Measurements from ENCODE around the gene RIC1. TPM values are rescaled to one million over a fixed set of nuclear protein-coding genes. Genes with fewer than 3 reads are reported as not detected.

Gene RIC1
- total RNA-seq, 1 donor from 2014 or later = 40.7 TPM

DNA sequence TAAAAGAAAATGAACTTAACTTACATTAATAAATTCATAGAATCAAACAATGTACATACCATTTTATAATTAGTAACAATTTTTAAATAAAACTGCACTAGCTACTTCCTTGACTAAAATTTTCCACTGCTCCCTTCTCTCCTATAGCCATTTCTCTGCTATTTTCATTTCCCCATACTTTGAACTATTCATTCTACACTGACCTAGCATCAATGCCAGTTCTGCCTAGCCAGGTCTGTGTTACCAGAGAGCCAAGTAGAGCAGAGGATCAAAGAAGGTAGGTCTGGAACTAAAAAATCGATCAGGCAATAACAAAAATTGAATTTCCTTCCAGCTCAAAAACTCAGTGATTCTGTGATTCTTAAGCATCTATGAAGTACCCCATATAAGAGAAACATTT is 119.5 kb downstream of the RIC1 start:
- no peak for DNase-seq (ENCODE audit: low spot score)
- TF ChIP-seq, protein P1, sequence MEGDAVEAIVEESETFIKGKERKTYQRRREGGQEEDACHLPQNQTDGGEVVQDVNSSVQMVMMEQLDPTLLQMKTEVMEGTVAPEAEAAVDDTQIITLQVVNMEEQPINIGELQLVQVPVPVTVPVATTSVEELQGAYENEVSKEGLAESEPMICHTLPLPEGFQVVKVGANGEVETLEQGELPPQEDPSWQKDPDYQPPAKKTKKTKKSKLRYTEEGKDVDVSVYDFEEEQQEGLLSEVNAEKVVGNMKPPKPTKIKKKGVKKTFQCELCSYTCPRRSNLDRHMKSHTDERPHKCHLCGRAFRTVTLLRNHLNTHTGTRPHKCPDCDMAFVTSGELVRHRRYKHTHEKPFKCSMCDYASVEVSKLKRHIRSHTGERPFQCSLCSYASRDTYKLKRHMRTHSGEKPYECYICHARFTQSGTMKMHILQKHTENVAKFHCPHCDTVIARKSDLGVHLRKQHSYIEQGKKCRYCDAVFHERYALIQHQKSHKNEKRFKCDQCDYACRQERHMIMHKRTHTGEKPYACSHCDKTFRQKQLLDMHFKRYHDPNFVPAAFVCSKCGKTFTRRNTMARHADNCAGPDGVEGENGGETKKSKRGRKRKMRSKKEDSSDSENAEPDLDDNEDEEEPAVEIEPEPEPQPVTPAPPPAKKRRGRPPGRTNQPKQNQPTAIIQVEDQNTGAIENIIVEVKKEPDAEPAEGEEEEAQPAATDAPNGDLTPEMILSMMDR (IDR thresholded peaks at IDR 0.05) = no peak
- peaks cover 6% of the 10 kb centered on the region for H3K9me3 Mint-ChIP-seq (ENCODE audit: low read depth)
- no peaks in the 10 kb centered on the region for H3K4me1 Mint-ChIP-seq (ENCODE audit: low read depth)
- H3K4me3 Mint-ChIP-seq (ENCODE audit: unreplicated experiment) = no peak overlapping the region
- H3K27ac Mint-ChIP-seq (ENCODE audit: unreplicated experiment) = no peak overlapping the region
- no peaks in the 10 kb centered on the region for H3K27me3 Mint-ChIP-seq (ENCODE audit: low read depth)
- H3K36me3 Mint-ChIP-seq (ENCODE audit: low read depth) = peaks cover 25% of the 10 kb centered on the region

DNA sequence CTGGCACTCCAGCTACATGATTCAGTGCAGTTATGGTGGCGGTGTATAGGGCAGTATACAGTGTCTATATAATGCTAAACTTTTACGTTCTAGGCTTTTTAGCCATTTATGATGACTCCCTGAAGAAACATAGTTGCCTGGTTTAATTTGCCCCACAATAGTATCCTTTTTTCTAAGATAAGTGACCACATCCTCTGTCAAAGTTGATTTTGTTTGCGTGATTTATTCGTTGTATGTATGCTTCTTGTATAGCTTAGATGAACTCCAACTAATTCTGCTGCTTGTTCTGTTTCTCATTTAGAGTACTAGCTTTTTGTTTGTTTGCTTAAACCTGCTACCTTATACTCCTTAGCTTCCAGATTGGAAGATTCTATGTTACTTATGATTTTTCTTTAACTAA is 120.4 kb downstream of the RIC1 start:
- Mint-ChIP-seq H3K4me1 (ENCODE audit: low read depth) (no peaks in the 10 kb centered on the region), H3K4me3 (ENCODE audit: unreplicated experiment) (no peak overlapping the region), H3K27ac (ENCODE audit: unreplicated experiment) (no peak overlapping the region), H3K27me3 (ENCODE audit: low read depth) (no peaks in the 10 kb centered on the region), H3K36me3 (ENCODE audit: low read depth) (peaks cover 25% of the 10 kb centered on the region), H3K9me3 (ENCODE audit: low read depth) (peaks cover 6% of the 10 kb centered on the region)
- TF ChIP-seq, protein P1 (IDR thresholded peaks at IDR 0.05) = no peak
- DNase-seq (ENCODE audit: low spot score) = no peak

DNA sequence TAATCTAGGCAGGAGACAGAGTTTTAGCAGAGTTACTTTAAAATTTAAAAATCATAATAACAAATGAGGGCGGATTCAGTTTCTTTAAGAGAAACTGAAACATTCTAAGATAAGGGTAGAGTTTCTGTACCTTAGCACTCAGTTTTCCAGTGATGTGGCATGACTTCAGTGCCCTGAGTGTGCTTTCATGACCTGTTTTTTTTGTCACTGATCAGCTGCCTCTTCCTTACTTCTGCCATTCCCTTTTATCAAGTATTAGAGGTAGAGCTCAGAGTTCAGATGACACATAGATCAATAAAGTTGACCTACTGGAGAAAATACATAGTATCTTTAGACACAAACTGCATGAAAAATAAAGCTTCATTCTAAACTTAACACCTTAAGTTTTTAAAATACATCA is 121.7 kb downstream of the RIC1 start:
- no peak overlapping the region for H3K27ac Mint-ChIP-seq (ENCODE audit: unreplicated experiment)
- H3K27me3 Mint-ChIP-seq (ENCODE audit: low read depth) = no peaks in the 10 kb centered on the region
- DNase-seq (ENCODE audit: low spot score) = no peak
- TF ChIP-seq, protein P1 (IDR thresholded peaks at IDR 0.05) = no peak
- peaks cover 6% of the 10 kb centered on the region for H3K9me3 Mint-ChIP-seq (ENCODE audit: low read depth)
- H3K4me3 Mint-ChIP-seq (ENCODE audit: unreplicated experiment) = no peak overlapping the region
- H3K36me3 Mint-ChIP-seq (ENCODE audit: low read depth) = peaks cover 20% of the 10 kb centered on the region
- H3K4me1 Mint-ChIP-seq (ENCODE audit: low read depth) = no peaks in the 10 kb centered on the region

DNA sequence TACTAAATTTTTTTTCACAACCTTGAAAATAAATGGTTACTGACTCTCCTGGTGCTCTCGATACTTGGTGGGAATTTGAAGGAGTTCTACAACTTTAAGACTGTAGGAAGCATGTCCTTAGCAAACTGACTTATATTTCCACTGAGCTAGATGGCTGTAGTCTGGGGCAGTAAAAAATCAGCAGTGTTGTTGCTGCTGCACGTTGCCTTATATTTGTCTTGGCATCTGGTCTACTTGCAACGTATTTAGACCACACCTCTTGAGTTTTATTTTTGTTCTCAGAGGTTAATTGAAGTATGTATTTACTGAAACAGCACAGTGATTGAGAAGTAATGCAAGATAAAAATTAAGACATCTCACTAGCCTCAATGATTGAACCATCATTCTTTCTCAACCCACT is 127.7 kb downstream of the RIC1 start:
- H3K4me1 Mint-ChIP-seq (ENCODE audit: low read depth) = no peaks in the 10 kb centered on the region
- H3K36me3 Mint-ChIP-seq (ENCODE audit: low read depth) = peaks cover 29% of the 10 kb centered on the region
- TF ChIP-seq, protein P1 (IDR thresholded peaks at IDR 0.05) = no peak

DNA sequence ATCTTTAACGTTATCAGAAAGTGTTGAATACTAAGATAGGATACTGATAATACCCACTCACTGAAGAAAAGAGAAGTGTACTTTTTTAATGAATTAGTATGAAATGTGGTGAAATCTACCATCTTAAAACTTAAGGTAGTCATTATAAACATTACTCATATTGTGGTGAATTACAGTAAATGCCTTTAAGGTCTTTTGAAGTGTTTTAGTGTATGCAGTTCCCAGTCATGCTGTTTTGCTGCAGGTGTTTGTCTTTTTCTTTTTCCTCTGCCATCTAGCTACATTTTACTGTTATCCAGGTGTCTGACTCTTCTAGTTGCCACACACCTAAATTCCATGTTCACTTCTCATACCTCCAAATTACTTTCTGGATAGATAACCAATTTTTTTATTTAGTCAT is 131.4 kb downstream of the RIC1 start:
- Mint-ChIP-seq H3K4me3 (ENCODE audit: unreplicated experiment) (no peak overlapping the region), H3K36me3 (ENCODE audit: low read depth) (peaks cover 49% of the 10 kb centered on the region), H3K9me3 (ENCODE audit: low read depth) (no peaks in the 10 kb centered on the region), H3K27ac (ENCODE audit: unreplicated experiment) (no peak overlapping the region), H3K4me1 (ENCODE audit: low read depth) (no peaks in the 10 kb centered on the region), H3K27me3 (ENCODE audit: low read depth) (no peaks in the 10 kb centered on the region)
- TF ChIP-seq, protein P1 (IDR thresholded peaks at IDR 0.05) = no peak
- DNase-seq (ENCODE audit: low spot score) = no peak

More for the DNA sequence above, 127.7 kb downstream of the RIC1 start:
- H3K4me3 Mint-ChIP-seq (ENCODE audit: unreplicated experiment) = no peak overlapping the region
- peak overlapping the region; percentile 27 for H3K27ac Mint-ChIP-seq (ENCODE audit: unreplicated experiment)
- no peak for DNase-seq (ENCODE audit: low spot score)
- no peaks in the 10 kb centered on the region for H3K27me3 Mint-ChIP-seq (ENCODE audit: low read depth)
- H3K9me3 Mint-ChIP-seq (ENCODE audit: low read depth) = no peaks in the 10 kb centered on the region

Data from chondrocyte (in vitro differentiated cells).